Keratinocyte (primary cell): Measurements from ENCODE around the gene KRTAP5-7.

Experiments
- CTCF ChIP-seq, 3 experiments: IDR thresholded peaks in 1 of 3; conservative IDR thresholded peaks in 1 of 3; optimal IDR thresholded peaks in 1 of 3; 2 replicates in 2 of 3; 3 replicates in 1 of 3; pipeline versions ENCODE3 to v1.5.1; 2011; ENCODE audit warnings: low read length in 3 of 3, mild to moderate bottlenecking in 3 of 3, moderate library complexity in 2 of 3, control low read depth in 1 of 3, inconsistent platforms in 1 of 3; ENCODE audit not compliant: insufficient read depth in 2 of 3; ENCODE audit errors: extremely low read depth in 1 of 3
- EZH2 ChIP-seq: IDR thresholded peaks from one replicate; pipeline ENCODE4 v1.6.1; 2012; ENCODE audit warnings: inconsistent platforms, mild to moderate bottlenecking, low read length, moderate library complexity

GRCh38 chr11:71577469-71578004, 50.5 kb downstream of the KRTAP5-7 start:
- TF ChIP-seq CTCF (optimal IDR thresholded peaks at IDR 0.05 in 1 of 3, IDR thresholded peaks at IDR 0.05 in 1 of 3, conservative IDR thresholded peaks at IDR 0.05 in 1 of 3; ENCODE audit: extremely low read depth in 1 of 3, insufficient read depth in 2 of 3, low read length in 3 of 3) (no peak), EZH2 (no peak)
